BJ (cell line): ENCODE results near the gene SPECC1L. TPM values are rescaled to one million over a fixed set of nuclear protein-coding genes. Genes with fewer than 3 reads are reported as not detected.
A peak's percentile ranks its signal among the peaks of the same experiment; 100 is the strongest.

Experiments used
- CTCF ChIA-PET: fragments of 350-600 bp; formaldehyde crosslinking; extraction: SDS; loops from one replicate; lab custom pipeline; 2021; ENCODE audit warnings: antibody characterized with exemption, inconsistent platforms; lab: Yijun Ruan, JAX
- POLR2A ChIA-PET: fragments of 300-600 bp; sonication (Branson Sonifier 250); formaldehyde crosslinking; extraction: SDS; loops from one replicate; lab custom pipeline; 2021; ENCODE audit warnings: antibody characterized with exemption; lab: Charles Lee
- DNase-seq: peaks from one replicate; pipeline ENCODE4 v3.0.0-alpha.2; 2011; ENCODE audit warnings: low read depth
- H3K27me3 ChIP-seq: 2 replicates; pipeline ENCODE4 v1.6.0; 2011; ENCODE audit warnings: low read length; ENCODE audit not compliant: control insufficient read depth, insufficient read depth
- H3K36me3 ChIP-seq: 2 replicates; pipeline ENCODE4 v1.5.1; 2011; ENCODE audit warnings: low read length; ENCODE audit not compliant: control insufficient read depth, insufficient read depth
- H3K4me3 ChIP-seq: 2 replicates; pipeline ENCODE4 v1.5.1; 2011; ENCODE audit warnings: low read depth, mild to moderate bottlenecking, control low read depth, low read length
- CTCF ChIP-seq: IDR thresholded peaks from 2 replicates; pipeline ENCODE4 v1.5.1; 2011; ENCODE audit warnings: low read depth, mild to moderate bottlenecking, control low read depth, inconsistent platforms, low read length, moderate library complexity; ENCODE audit not compliant: insufficient read depth
- polyA plus RNA-seq: library from polyadenylated mRNA; depleted of rRNA; stranded (reverse); fragments of >200 nt; gene quantifications from 2 replicates; pipeline ENCODE4 v1.2.3, GENCODE V29; 2011

Gene SPECC1L
- polyA plus RNA-seq, 1 experiment = 35.1 TPM

DNA sequence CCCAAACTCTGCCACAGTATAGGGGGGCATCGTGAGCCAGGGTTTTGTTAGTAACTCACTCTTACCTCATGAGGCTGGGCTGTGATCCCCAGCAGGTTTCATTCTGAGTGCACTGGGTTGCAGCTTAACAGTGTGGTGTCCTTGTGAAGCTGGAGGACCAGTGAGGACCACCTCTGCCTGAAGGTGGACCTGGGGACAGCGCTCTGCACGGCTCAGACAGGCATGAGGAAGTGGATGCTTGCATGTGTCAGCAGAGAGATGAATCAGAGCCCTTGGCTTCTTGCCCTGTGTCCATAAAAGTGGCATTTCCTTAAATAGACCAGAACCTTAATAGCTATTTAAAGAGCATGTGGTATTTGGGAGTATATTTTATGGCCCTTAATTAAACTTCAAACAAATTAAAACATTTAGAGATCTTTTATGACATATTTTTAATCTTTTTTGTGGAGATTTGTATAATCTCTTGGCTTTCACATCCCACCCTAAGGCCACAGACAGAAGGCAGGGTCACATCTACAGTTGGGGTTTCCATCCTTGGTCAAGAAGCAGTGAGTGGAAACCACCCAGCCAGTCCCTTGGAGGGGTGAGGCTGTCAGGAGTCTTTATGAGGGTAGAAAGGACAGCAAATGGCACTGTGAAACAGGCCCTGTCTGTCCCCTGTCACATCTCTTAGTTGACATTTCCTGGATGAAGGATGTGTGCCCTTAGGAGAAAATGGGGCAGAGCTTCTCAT is 132.0 kb downstream of the SPECC1L start:
- ChIA-PET POLR2A (no interaction called here), CTCF (interaction anchor here (0.7 to 0.8 kb wide), 2 partner anchors 22 to 100 kb away, joined by 3 to 4 read pairs; no protein-coding TSS in a partner anchor)
- no peak for TF ChIP-seq CTCF
- Histone ChIP-seq H3K27me3 (no peaks in the 10 kb centered on the region), H3K36me3 (peaks cover 6% of the 10 kb centered on the region; the same call in 1 of the 2 replicates), H3K4me3 (no peak overlapping the region)
- DNase-seq = peak; percentile 96

GRCh38 chr22:24403346-24403745 is 132.7 kb downstream of the SPECC1L start:
- no peak for DNase-seq
- TF ChIP-seq CTCF = no peak
- ChIA-PET CTCF (interaction anchor here (0.7 to 0.8 kb wide), 2 partner anchors 21 to 99 kb away, joined by 3 to 4 read pairs; no protein-coding TSS in a partner anchor), POLR2A (no interaction called here)
- H3K4me3 ChIP-seq = no peak overlapping the region
- no peaks in the 10 kb centered on the region for H3K27me3 ChIP-seq
- peaks cover 6% of the 10 kb centered on the region; the same call in 1 of the 2 replicates for H3K36me3 ChIP-seq

- H3K27me3 ChIP-seq = no peaks in the 10 kb centered on the region
- H3K36me3 ChIP-seq = peaks cover 7% of the 10 kb centered on the region; the same call in 1 of the 2 replicates
- TF ChIP-seq CTCF = no peak
- DNase-seq = no peak
- H3K4me3 ChIP-seq = no peak overlapping the region
- POLR2A ChIA-PET = interaction anchor here (0.7 kb wide), 1 partner anchor 1288 kb away, joined by 7 read pairs; no protein-coding TSS in a partner anchor
- CTCF ChIA-PET = interaction anchor here (0.9 kb wide), 1 partner anchor 117 kb away, joined by 3 read pairs; no protein-coding TSS in a partner anchor
These were observed 134.1 kb downstream of the SPECC1L start for GRCh38 chr22:24404561-24405275.

DNA sequence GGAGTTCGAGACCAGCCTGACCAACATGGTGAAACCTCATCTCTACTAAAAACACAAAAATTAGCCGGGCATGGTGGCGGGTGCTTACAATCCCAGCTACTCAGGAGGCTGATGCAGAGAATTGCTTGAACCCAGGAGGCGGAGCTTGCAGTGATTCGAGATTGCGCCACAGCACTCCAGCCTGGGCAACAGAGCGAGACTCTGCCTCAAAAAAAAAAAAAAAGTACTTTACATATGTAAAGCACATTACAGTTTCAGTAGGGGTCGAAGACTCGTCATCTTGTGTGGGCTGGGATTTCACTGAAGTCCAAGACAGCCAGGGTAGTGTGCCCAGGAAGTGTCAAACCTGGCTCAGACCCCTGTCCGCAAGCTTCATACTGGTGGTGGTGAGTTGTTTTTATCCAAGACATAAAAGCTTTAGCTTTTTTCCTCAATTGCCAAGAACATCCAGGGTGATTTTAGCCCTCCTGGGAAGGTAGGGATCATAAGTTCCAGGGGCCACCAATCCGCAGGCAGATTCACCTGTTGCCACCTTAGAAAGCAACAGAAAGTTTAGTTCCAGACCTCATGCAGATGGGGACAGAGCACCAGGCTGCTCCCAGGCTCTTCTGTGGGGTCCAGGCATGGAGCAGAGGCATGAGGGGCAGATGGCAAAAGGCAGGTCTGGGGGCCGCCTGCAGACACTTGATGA is 135.1 kb downstream of the SPECC1L start:
- Histone ChIP-seq H3K4me3 (no peak overlapping the region), H3K27me3 (no peaks in the 10 kb centered on the region), H3K36me3 (peaks cover 7% of the 10 kb centered on the region; the same call in 1 of the 2 replicates)
- ChIA-PET POLR2A (interaction anchor here (0.7 kb wide), 1 partner anchor 1289 kb away, joined by 7 read pairs; no protein-coding TSS in a partner anchor), CTCF (no interaction called here)
- DNase-seq = no peak
- no peak for TF ChIP-seq CTCF
